ENCODE data around the gene B3GAT2. TPM values are rescaled to one million over a fixed set of nuclear protein-coding genes. Genes with fewer than 3 reads are reported as not detected.

The B3GAT2 gene
- total RNA-seq, 2 experiments from 2014 or later = not detected

GRCh38 chr6:70857387-70858077 lies 99.3 kb downstream of the B3GAT2 start:
- Histone ChIP-seq H4K20me1 (ENCODE audit: insufficient read depth, low read length) (no peaks in the 10 kb centered on the region), H3K27ac (ENCODE audit: low read depth, low read length, poor library complexity, severe bottlenecking) (peak overlapping the region; percentile 52), H3K9me3 (ENCODE audit: low read length) (no peaks in the 10 kb centered on the region), H3K4me2 (ENCODE audit: low read length) (peak overlapping the region; percentile 52), H3K9me2 (ENCODE audit: insufficient read depth, low read length) (no peaks in the 10 kb centered on the region), H3K4me3 (ENCODE audit: low read depth, low read length, poor library complexity, severe bottlenecking) (peak overlapping the region; percentile 21), H3K36me3 (ENCODE audit: insufficient read depth, low read length) (0 out of 2 replicates have a peak, but pooled peaks cover 8% of the 10 kb centered on the region), H2AFZ (ENCODE audit: low read length) (no peak overlapping the region; the same call in 1 of the 2 replicates), H3K4me1 (ENCODE audit: insufficient read depth, low read length, poor library complexity, severe bottlenecking) (peaks cover 28% of the 10 kb centered on the region), H3K79me2 (ENCODE audit: insufficient read depth, low read depth, low read length) (no peaks in the 10 kb centered on the region)
- ChIA-PET POLR2A (interaction anchor here (0.5 to 2.2 kb wide), 28 partner anchors 9 to 923 kb away, joined by 3 to 14 read pairs (median 3); no protein-coding TSS in a partner anchor), CTCF (ENCODE audit: unreplicated experiment) (interaction anchor here (0.9 kb wide), 1 partner anchor 189 kb away, joined by 3 read pairs; no protein-coding TSS in a partner anchor)
- peak; percentile 75 for DNase-seq (ENCODE audit: low spot score)
- intact Hi-C loops (cut with micrococcal nuclease; ENCODE audit: unreplicated experiment) = no loop called here
- BruUV-seq (replicated peaks) = no TSS peak
- TF ChIP-seq CTCF (conservative IDR thresholded peaks at IDR 0.05; ENCODE audit: low read length) (no peak), EZH2phosphoT487 (IDR thresholded peaks at IDR 0.05; ENCODE audit: borderline replicate concordance, low read depth, low read length) (no peak)

- ChIA-PET CTCF (ENCODE audit: unreplicated experiment) (no interaction called here), POLR2A (no interaction called here)
- Histone ChIP-seq H3K27ac (ENCODE audit: low read depth, low read length, poor library complexity, severe bottlenecking) (no peak overlapping the region), H2AFZ (ENCODE audit: low read length) (no peak overlapping the region), H3K4me3 (ENCODE audit: low read depth, low read length, poor library complexity, severe bottlenecking) (no peak overlapping the region), H3K79me2 (ENCODE audit: insufficient read depth, low read depth, low read length) (no peaks in the 10 kb centered on the region), H3K9me3 (ENCODE audit: low read length) (peaks cover 4% of the 10 kb centered on the region; the same call in 1 of the 2 replicates), H3K9me2 (ENCODE audit: insufficient read depth, low read length) (no peaks in the 10 kb centered on the region), H3K4me1 (ENCODE audit: insufficient read depth, low read length, poor library complexity, severe bottlenecking) (peaks cover 17% of the 10 kb centered on the region), H4K20me1 (ENCODE audit: insufficient read depth, low read length) (no peaks in the 10 kb centered on the region), H3K36me3 (ENCODE audit: insufficient read depth, low read length) (peaks cover under 1% of the 10 kb centered on the region; the same call in 1 of the 2 replicates), H3K4me2 (ENCODE audit: low read length) (no peak overlapping the region)
- TF ChIP-seq EZH2phosphoT487 (IDR thresholded peaks at IDR 0.05; ENCODE audit: borderline replicate concordance, low read depth, low read length) (no peak), CTCF (conservative IDR thresholded peaks at IDR 0.05; ENCODE audit: low read length) (no peak)
- no TSS peak for BruUV-seq (replicated peaks)
- no peak for DNase-seq (ENCODE audit: low spot score)
- intact Hi-C loops (cut with micrococcal nuclease; ENCODE audit: unreplicated experiment) = no loop called here
These were observed 104.1 kb downstream of the B3GAT2 start for GRCh38 chr6:70852667-70853246.
